AG08395 (cell line): ENCODE data around the gene NUMB.

Experiments used
- DNase-seq: peaks from one replicate; pipeline ENCODE4 v3.0.0; 2012; ENCODE audit warnings: mixed read lengths, low spot score

Gene NUMB

DNA sequence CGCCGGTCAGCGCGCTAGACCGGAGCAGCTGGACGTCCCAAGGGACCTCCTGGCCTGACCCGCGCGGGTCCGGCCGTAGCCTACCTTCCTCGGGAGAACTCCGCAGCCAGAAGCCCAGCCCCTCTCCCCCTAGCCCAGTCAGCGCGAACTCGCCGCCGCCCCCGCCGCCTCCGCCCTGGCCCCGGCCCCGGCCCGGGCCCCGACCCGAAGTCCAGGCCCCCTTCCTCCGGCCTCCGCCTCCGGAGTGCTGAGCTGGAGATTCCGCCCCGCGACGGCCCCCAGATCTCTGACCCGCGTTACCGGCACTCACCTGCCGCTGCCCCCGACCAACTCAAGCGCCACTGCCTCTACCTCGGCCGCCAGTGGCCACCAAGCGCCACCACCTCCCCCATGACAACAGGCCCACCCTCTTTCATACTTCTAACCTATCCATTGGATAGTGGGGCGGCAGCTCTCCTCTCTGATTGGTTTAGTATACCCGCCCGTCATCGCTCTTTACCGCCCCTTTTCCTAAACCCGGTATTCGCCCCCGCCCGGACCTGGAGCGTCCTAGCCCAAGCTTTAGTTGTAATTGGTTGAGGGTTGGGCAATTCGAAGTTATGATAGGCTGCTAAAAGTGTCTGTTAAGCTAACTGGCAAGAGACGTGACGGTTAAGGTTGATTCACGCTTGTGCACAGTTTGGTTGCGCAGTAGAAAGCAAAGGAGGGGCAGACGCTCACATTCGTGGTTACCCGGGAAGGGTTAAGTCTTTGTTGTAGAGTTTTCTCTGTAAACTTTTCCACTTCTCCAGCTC, at the start of gene NUMB:
Gene NUMB, minus strand, starts transcription at position 364 of the 794 bp plus-strand sequence. CDS start 102,795 bp downstream, outside the sequence.
- peak; percentile 99 for DNase-seq

DNA sequence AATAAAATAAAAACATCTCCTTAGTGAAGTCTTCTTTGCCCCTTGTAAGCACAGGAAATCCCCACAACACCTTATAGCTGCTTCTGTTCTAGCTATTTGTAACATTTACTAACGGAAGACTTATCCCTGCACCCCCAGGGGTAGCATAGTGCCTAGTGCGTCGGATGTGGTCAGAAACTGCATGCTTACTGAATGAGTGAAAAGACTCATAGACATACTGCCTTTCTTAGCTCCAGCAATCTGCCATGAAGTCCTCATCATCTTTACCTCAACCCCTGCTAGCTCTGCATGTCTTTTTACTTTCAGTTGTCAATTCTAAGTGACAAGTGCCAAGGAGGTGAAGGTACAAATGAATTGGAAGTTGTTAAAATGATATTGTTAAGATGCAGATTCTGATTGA, 45.3 kb upstream of the NUMB start:
- DNase-seq = no peak

DNA sequence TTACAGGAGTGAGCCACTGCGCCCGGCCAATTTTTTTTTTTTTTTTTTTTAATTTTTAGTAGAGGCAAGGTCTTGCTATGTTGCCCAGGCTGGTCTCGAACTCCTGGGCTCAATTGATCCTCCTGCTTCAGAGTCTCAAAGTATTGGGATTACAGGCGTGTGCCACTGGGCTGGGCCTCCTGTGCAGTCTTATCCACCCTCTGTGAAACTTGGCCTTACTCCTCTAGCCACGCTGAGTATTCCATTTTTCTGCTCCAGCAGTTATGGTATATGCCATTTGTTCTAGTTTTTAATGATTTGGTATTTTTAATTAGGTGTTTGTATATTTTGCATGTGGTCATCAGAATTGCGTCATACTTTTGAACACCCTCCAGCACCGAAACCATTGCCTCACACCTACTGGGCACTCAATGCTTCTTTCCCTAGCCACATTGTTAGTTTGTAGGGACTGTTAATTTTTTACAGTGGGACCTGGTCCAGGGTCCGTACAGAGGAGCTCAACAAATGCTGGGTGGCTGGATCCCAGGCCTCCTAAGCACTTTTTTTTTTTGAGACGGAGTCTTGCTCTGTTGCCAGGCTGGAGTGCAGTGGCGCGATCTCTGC, 43.8 kb upstream of the NUMB start:
- no peak for DNase-seq

GRCh38 chr14:73500360-73500759, 42.0 kb upstream of the NUMB start:
- DNase-seq = no peak

GRCh38 chr14:73494593-73494992, 36.2 kb upstream of the NUMB start:
- DNase-seq = no peak

DNA sequence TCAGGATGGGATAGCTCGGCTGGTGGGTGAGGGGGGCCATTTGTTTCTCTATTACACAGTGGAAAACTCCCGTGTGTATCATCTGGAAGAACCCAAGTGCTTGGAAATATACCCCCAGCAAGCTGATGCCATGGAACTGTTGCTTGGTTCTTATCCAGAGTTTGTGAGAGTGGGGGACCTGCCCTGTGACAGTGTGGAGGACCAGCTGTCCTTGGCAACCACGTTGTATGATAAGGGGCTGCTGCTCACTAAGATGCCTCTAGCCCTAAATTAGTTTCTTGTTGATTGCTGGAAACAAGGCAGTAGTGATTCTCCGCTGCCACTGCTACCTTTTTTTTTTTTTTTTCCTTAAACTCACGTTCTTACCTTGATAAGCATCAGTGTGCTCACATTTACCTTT, 34.3 kb upstream of the NUMB start:
- DNase-seq = no peak

GRCh38 chr14:73492043-73492552, 33.8 kb upstream of the NUMB start:
- DNase-seq = no peak

DNA sequence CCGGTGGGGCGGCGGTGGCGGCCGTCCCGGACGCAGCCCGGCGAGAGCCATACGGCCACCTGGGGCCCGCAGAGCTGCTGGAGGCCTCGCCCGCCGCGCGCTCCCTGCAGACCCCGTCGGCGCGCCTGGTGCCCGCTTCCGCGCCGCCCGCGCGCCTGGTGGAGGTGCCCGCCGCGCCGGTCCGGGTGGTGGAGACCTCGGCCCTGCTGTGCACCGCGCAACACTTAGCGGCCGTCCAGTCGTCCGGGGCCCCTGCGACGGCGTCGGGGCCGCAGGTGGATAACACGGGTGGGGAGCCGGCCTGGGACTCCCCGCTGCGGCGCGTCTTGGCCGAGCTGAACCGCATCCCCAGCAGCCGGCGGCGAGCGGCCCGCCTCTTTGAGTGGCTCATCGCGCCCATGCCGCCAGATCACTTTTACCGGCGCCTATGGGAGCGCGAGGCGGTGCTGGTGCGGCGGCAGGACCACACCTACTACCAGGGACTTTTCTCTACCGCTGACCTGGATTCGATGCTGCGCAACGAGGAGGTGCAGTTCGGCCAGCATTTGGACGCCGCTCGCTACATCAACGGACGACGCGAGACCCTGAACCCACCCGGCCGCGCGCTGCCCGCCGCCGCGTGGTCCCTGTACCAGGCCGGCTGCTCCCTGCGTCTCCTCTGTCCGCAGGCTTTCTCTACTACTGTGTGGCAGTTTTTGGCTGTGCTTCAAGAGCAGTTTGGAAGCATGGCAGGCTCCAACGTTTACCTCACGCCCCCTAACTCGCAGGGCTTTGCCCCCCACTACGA, 33.1 kb upstream of the NUMB start:
- peak; percentile 71 for DNase-seq

DNA sequence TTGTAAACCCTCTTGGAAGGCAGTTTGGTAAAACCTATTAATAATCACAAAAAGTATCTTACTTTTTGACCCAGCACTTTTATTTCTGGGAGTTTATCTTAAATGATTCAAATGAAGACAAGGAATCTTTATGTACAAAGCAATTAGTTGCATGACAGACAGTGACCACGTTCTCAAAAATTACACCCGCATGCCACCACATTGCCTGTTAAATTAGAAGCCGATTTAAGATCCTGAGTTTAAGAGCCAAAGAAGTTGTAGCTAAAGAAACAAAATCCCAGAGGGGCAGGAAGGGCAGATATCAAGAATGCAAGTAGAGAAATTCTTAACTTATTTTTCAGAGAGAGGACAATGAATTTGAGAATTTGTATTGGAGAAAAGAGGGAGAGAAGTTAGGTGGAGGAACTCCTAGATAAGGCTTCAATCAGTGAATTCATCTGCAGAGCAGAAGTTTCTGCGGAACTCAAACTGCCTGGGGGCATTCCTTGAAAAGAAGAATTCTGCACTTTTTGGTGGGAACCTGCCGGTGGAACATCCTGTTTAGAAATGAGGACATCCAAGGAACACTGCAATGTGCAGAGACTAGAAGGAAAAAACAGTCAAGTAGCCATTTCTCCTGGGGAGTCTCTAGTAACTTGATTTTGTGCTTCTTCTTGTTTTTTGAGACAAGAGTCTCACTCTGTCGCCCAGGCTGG, 31.3 kb upstream of the NUMB start:
- no peak for DNase-seq

DNA sequence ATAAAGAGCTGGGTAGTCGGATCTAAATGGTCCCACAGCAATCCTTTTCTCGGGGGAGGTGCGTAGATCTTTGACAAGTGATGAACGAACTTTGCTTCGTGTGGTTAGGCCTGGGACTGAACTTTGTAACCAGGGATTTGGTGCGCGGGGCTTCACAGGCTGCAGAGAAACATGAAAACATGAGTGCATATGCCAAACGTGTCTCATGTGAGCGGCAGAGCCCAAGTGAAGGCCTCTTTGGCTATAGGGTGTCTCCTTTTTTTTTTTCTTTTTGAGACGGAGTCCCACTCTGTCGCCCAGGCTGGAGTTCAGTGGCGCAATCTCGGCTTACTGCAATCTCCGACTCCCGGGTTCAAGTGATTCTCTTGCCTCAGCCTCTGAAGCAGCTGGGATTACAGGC, 20.3 kb upstream of the NUMB start:
- no peak for DNase-seq

DNA sequence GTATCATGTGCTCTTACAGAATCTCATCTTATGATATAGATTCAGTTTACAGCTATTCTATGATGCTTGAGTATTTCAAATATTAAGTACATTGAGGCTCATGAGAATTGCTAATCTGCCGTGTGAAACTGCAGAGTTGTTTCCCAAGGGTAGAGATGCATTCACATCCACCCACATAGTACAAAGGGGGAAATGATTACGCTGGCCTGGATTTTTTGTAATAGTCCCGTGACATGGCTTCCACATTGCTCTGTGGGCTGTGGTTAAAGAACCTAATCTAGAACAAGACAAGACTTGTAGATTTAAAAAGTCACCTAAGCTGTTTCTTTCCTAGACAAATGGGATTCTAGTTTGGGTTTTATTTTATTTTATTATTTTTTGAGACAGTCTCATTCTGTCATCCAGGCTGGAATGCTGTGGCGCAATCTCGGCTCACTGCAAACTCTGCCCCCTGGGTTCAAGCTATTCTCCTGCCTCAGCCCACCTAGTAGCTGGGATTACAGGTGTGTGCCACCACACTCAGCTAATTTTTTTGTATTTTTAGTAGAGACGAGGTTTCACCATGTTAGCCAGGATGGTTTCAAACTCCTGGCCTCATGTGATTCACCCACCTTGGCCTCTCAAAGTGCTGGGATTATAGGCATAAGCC, 19.4 kb upstream of the NUMB start:
- DNase-seq = no peak

DNA sequence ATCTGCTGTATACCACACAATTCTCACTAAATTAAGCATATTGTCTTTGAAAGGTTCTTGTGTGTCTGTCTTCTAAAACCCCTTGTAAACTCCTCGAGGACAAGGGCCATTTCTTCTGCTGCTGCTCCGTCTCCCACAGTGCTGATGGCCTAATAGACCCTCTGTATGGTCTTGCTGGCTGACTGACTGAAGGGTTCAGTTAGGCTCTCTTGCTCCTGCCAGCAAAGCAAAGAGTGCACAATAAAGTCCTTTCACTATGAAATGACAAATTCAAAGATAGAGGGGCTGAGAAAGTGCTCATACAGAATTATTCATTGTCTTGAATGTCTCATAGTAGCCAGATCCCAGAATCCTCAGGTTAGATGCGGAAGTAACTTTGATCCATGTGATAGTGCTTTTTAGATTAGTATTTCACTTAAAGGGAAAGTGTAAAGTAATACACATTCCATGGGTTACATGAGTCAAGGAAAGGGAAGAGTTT, 18.1 kb upstream of the NUMB start:
- DNase-seq = no peak

DNA sequence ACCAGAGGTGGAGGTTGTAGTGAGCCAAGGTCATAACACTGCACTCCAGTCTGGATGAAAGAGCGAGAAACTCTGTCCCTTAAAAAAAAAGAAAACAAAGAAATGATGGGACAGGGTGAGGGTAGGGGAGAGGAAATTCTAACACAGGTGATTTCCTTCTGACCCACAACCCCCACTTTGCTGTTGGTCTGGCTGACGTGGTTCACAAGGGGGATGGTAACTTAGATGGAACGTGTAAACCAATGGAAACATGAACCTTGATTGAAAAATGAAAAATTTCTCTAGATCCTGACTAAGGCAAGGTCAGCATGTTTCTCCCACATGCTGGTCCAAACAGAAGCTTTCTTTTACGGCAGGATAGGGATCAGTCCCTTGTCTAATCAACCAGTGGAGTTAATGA, 16.6 kb upstream of the NUMB start:
- no peak for DNase-seq

DNA sequence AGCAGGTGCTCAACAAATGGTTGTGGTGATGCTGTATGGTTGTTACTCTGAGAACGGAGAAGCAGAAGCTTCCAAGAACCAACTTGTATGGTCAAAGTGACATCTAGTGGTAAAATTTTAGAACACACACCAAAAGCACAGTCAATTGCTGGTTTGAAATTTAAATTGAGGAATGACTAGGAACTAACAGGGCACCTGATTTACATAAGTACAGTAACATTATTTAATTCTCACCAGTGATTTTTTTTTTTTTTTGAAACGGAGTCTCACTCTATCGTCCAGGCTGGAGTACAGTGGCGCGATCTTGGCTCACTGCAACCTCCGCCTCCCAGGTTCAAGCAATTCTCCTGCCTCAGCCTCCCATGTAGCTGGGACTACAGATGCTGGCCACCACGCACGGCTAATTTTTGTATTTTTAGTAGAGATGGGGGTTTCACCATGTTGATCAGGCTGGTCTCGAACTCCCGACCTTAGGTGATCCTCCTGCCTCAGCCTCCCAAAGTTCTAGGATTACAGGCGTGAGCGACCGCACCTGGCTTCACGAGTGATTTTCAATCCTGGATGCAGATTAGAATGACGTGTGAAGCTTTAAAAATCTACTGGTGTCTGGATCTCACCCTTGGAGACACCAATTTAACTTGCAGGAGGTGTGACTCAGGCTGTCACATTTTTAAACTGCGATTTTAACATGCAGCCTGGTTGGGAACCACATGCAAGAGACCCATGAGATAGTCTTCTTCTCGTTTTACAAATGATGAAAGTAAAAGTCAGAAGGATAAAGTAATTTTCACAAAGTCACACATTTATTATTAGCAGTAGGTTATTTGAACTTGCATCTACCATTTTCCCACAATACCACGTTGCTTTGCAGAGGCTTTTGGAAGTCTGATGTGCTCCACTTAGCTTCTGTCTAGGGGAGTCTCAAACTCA, 14.1 kb upstream of the NUMB start:
- DNase-seq = peak; percentile 76

DNA sequence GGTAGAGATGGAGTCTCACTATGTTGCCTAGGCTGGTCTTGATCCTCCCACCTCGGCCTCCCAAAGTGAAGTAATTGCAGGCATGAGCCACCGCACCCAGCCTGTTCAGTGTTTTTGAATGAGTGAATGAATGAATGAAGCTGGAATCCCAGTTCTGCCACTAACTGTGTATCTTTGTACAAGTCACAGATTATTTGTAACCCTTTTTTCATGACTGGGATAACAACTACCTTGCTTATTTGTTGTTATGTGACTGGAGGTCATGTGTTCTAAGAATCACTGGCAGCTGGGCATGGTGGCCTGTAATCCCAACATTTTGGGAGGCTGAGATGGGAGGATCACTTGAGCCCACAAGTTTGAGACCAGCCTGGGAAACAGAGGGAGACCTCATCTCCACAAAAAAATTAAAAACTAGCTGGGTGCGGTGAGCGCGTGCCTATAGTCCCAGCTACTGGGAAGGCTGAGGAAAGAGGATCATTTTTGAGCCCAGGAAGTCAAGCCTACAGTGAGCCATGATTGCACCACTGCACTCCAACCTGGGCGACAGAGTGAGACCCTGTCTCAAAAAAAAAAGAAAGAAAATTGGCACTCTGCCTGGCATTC, 13.3 kb upstream of the NUMB start:
- no peak for DNase-seq

GRCh38 chr14:73468828-73469375, 10.6 kb upstream of the NUMB start:
- no peak for DNase-seq

- DNase-seq = no peak
Observed at GRCh38 chr14:73467800-73468199, 9.5 kb upstream of the NUMB start.

- no peak for DNase-seq
Observed at GRCh38 chr14:73467377-73467776, 9.0 kb upstream of the NUMB start.

DNA sequence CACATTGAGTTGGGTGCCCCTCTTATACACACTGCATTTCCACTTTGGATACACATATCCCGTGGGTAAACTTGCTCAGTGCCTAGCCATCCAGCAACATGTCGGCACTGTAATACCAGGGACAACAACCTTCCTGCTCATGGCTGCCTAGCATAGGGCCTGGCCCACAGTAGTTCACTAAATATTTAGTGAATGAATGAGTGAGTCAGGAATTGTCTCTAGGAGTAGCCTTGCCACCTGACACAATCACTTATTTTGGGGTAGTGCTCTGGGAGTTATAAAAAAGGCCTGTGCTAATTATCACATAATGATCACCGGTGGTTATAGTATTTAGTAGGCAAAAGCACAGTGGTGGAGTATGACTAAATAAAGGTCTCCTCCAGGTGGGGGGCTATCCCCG, 8.5 kb upstream of the NUMB start:
- DNase-seq = no peak
